Naive thymus-derived CD4-positive, alpha-beta T cell (primary cell): ENCODE data around the gene SLC38A3. TPM values are rescaled to one million over a fixed set of nuclear protein-coding genes. Genes with fewer than 3 reads are reported as not detected.
"Not testable (repeated sequence)": the region's sequence is repeated elsewhere in the genome, so short reads cannot be mapped to it uniquely, and the experiment has no call there.

ENCODE experiments used
- ATAC-seq: fragments of 150-1000 bp; cut with Tn5 transposase; 2 replicates; pipeline ENCODE4 v1.10.0; 2021; ENCODE audit warnings: mild to moderate bottlenecking, moderate library complexity
- CTCF ChIA-PET: fragments of 350-600 bp; sonication (Branson Sonifier 250); formaldehyde crosslinking; loops from one replicate; lab custom pipeline; 2021; ENCODE audit warnings: antibody characterized with exemption; lab: Charles Lee
- POLR2A ChIA-PET: fragments of 350-600 bp; sonication (Branson Sonifier 250); formaldehyde crosslinking; loops from one replicate; lab custom pipeline; 2021; ENCODE audit warnings: antibody characterized with exemption, inconsistent platforms; lab: Charles Lee
- DNase-seq, 9 donors: peaks; one replicate each; pipeline versions ENCODE4 v3.0.0 to v3.0.0-alpha.2; 2020 to 2022; ENCODE audit warnings: mixed read lengths in 1 of 9
- H3K27ac ChIP-seq: one replicate; pipeline ENCODE4 v1.7.0; 2013; ENCODE audit warnings: mild to moderate bottlenecking, low read depth, low read length, moderate library complexity
- H3K27me3 ChIP-seq, 2 donors: one replicate each; pipeline ENCODE4 v1.7.0; 2013; ENCODE audit warnings: low read length in 2 of 2, mild to moderate bottlenecking in 2 of 2, moderate library complexity in 2 of 2; ENCODE audit not compliant: control insufficient read depth in 2 of 2, insufficient read depth in 2 of 2
- H3K36me3 ChIP-seq, 3 experiments: 1 replicate in 2 of 3; 2 replicates in 1 of 3; pipeline ENCODE4 v1.7.0; 2013; ENCODE audit warnings: low read length in 3 of 3, mild to moderate bottlenecking in 3 of 3, moderate library complexity in 1 of 3; ENCODE audit not compliant: insufficient read depth in 3 of 3, control insufficient read depth in 2 of 3
- H3K4me1 ChIP-seq, 2 donors: one replicate each; pipeline ENCODE4 v1.7.0; 2013; ENCODE audit warnings: low read length in 2 of 2, mild to moderate bottlenecking in 2 of 2, moderate library complexity in 1 of 2; ENCODE audit not compliant: control insufficient read depth in 2 of 2, insufficient read depth in 2 of 2
- H3K4me3 ChIP-seq: 2 replicates; pipeline ENCODE4 v1.7.0; 2013; ENCODE audit warnings: mild to moderate bottlenecking, low read length
- H3K9me3 ChIP-seq, 3 experiments: 1 replicate in 2 of 3; 2 replicates in 1 of 3; pipeline ENCODE4 v1.7.0; 2013; ENCODE audit warnings: low read length in 3 of 3; ENCODE audit not compliant: control insufficient read depth in 2 of 3
- H3K27ac Mint-ChIP-seq, 9 donors: one replicate each; pipeline ENCODE4 v1.8.0; 2020 to 2022; ENCODE audit warnings: mixed read lengths in 9 of 9, mild to moderate bottlenecking in 8 of 9, moderate library complexity in 5 of 9, inconsistent platforms in 2 of 9
- H3K27me3 Mint-ChIP-seq, 5 donors: one replicate each; pipeline ENCODE4 v1.8.0; 2021 to 2022; ENCODE audit warnings: mixed read lengths in 5 of 5, mild to moderate bottlenecking in 1 of 5
- H3K36me3 Mint-ChIP-seq, 5 donors: one replicate each; pipeline ENCODE4 v1.8.0; 2020 to 2022; ENCODE audit warnings: mixed read lengths in 5 of 5, mild to moderate bottlenecking in 3 of 5, inconsistent platforms in 1 of 5
- H3K4me1 Mint-ChIP-seq, 7 donors: one replicate each; pipeline ENCODE4 v1.8.0; 2020 to 2022; ENCODE audit warnings: mixed read lengths in 7 of 7, mild to moderate bottlenecking in 3 of 7, inconsistent platforms in 1 of 7
- H3K4me3 Mint-ChIP-seq, 10 donors: one replicate each; pipeline ENCODE4 v1.8.0; 2020 to 2022; ENCODE audit warnings: mild to moderate bottlenecking in 10 of 10, mixed read lengths in 10 of 10, moderate library complexity in 6 of 10, inconsistent platforms in 2 of 10
- H3K9me3 Mint-ChIP-seq, 11 donors: one replicate each; pipeline ENCODE4 v1.8.0; 2020 to 2022; ENCODE audit warnings: mixed read lengths in 11 of 11, mild to moderate bottlenecking in 4 of 11, inconsistent platforms in 1 of 11, moderate library complexity in 1 of 11
- intact Hi-C, 2 donors: fragments of 100-400 bp; cut with micrococcal nuclease; formaldehyde crosslinking; loops; one replicate each; pipeline ENCODE4 v1.15.1; 2023
- polyA plus RNA-seq, 2 donors: library from polyadenylated mRNA; unstranded; fragments of 300-500 nt; fragmentation: Illumina TruSeq; gene quantifications; one replicate each; pipeline ENCODE4 v1.2.3, GENCODE V29; 2021
- total RNA-seq, 6 experiments: library from RNA in 5 of 6; stranded (reverse) in 5 of 6; gene quantifications; 1 replicate in 5 of 6; 2 replicates in 1 of 6; pipeline ENCODE4 v1.2.3 and lab custom pipeline; 2021 to 2026

Gene SLC38A3
- total and polyA plus RNA-seq, 7 experiments from 2014 or later: 1.8 TPM; not detected in 6

DNA sequence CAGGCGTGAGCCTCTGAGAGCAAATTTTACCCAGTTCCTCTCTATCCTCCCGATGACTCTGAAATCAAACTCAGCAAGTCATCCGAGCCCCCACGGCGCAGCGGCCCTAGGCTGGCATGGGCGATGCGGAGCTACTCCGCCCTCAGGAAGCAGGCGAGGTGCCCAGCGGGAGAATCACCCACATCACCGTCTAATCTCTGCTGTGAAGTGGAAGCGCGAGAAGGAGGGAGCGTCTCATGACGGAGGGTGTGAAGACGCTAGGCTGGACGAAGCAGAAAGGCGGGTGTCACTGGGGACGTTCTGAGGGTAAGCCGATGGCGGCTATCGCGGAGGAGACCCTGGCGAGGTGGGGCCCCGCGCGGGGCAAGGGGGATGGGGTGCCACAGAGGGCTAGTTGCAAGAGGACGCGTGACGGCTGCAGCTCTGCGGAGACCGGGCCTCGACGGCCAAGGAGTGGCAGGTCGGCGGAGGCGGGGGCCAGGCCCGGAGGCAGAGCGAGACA is 21.9 kb downstream of the SLC38A3 start:
- H3K4me3 ChIP-seq: peak overlapping the region; percentile 88
- H3K27ac Mint-ChIP-seq: peak overlapping the region; percentile 86 to 97 (median 92)
- no peaks in the 10 kb centered on the region for H3K9me3 ChIP-seq

GRCh38 chr3:50227390-50228183 is 22.5 kb downstream of the SLC38A3 start:
- ATAC-seq (peak; percentile 91), DNase-seq (peak; percentile 86 to 96 (median 91))
- ChIA-PET CTCF (interaction anchor here (0.5 to 15.3 kb wide), 9 partner anchors 10 to 110 kb away, joined by 3 to 211 read pairs (median 10); partner anchors contain the start of genes GNAI2 and GNAT1), POLR2A (interaction anchor here (0.6 to 14.8 kb wide), 5 partner anchors 15 to 340 kb away, joined by 3 to 253 read pairs (median 3); partner anchors contain the start of genes GNAI2, HYAL3, IFRD2 and NAA80)
- Histone ChIP-seq H3K4me3 (peak overlapping the region; percentile 88), H3K27ac (peak overlapping the region; percentile 77), H3K4me1 (peaks cover 9 to 12% of the 10 kb centered on the region in 2 donors), H3K9me3 (no peaks in the 10 kb centered on the region), H3K36me3 (no peaks in the 10 kb centered on the region), H3K27me3 (no peaks in the 10 kb centered on the region)
- Mint-ChIP-seq H3K9me3 (peaks cover 0 to 2% (median 0%) of the 10 kb centered on the region in 11 donors), H3K27me3 (peaks cover 0 to 17% (median 0%) of the 10 kb centered on the region in 5 donors), H3K4me3 (peak overlapping the region; percentile 89 to 98 (median 96)), H3K4me1 (peaks cover 16 to 36% (median 34%) of the 10 kb centered on the region in 7 donors), H3K27ac (peak overlapping the region; percentile 86 to 97 (median 93)), H3K36me3 (no peaks in the 10 kb centered on the region)
- intact Hi-C loops: loop anchor here (1.0 to 5.0 kb wide), 10 partner anchors 8 to 555 kb away; partner anchors contain the start of genes IFRD2 (in 2 of the 2), INKA1 (in 2 of the 2), APEH (in 1 of the 2) and HYAL3 (in 1 of the 2)

More for the DNA sequence above, 21.9 kb downstream of the SLC38A3 start:
- Histone ChIP-seq H3K27ac (peak overlapping the region; percentile 77), H3K36me3 (no peaks in the 10 kb centered on the region), H3K27me3 (no peaks in the 10 kb centered on the region), H3K4me1 (peaks cover 9 to 12% of the 10 kb centered on the region in 2 donors)
- POLR2A ChIA-PET: interaction anchor here (0.6 to 14.8 kb wide), 5 partner anchors 16 to 340 kb away, joined by 3 to 253 read pairs (median 4); partner anchors contain the start of genes GNAI2, HYAL3 and NAA80
- Mint-ChIP-seq H3K4me3 (peak overlapping the region; percentile 89 to 98 (median 95)), H3K4me1 (peaks cover 16 to 36% (median 32%) of the 10 kb centered on the region in 7 donors), H3K9me3 (peaks cover 0 to 2% (median 0%) of the 10 kb centered on the region in 11 donors), H3K27me3 (peaks cover 0 to 17% (median 0%) of the 10 kb centered on the region in 5 donors), H3K36me3 (no peaks in the 10 kb centered on the region)
- peak; percentile 23 for ATAC-seq
- peak in 1 of 9 donors; percentile 24 for DNase-seq
- intact Hi-C loops: loop anchor here (1.0 to 5.0 kb wide), 13 partner anchors 8 to 555 kb away; partner anchors contain the start of genes IFRD2 (in 2 of the 2), INKA1 (in 2 of the 2), APEH (in 1 of the 2) and HYAL3 (in 1 of the 2)
- CTCF ChIA-PET: interaction anchor here (0.6 to 15.3 kb wide), 10 partner anchors 10 to 107 kb away, joined by 3 to 211 read pairs (median 10); partner anchors contain the start of genes GNAI2 and GNAT1

GRCh38 chr3:50228184-50228763 is 23.2 kb downstream of the SLC38A3 start:
- H3K4me3 Mint-ChIP-seq: peak overlapping the region; percentile 89 to 98 (median 96)
- peak overlapping the region; percentile 77 for H3K27ac ChIP-seq
- H3K4me1 ChIP-seq: peaks cover 9 to 12% of the 10 kb centered on the region in 2 donors
- not testable (repeated sequence) for H3K36me3 Mint-ChIP-seq, H3K36me3 ChIP-seq, H3K9me3 ChIP-seq, H3K9me3 Mint-ChIP-seq, H3K27me3 ChIP-seq, ATAC-seq, DNase-seq
- POLR2A ChIA-PET: interaction anchor here (0.6 to 14.8 kb wide), 6 partner anchors 15 to 120 kb away, joined by 3 to 253 read pairs (median 4); partner anchors contain the start of genes GNAI2, HYAL3, IFRD2 and NAA80
- intact Hi-C loops: loop anchor here (5.0 kb wide), 2 partner anchors 426 to 556 kb away; partner anchors contain the start of genes INKA1 (in 2 of the 2) and APEH (in 1 of the 2)
- H3K4me1 Mint-ChIP-seq: peaks cover 16 to 40% (median 35%) of the 10 kb centered on the region in 7 donors
- peak overlapping the region; percentile 88 for H3K4me3 ChIP-seq
- peak overlapping the region; percentile 86 to 95 (median 93) for H3K27ac Mint-ChIP-seq
- peaks cover 0 to 15% (median 0%) of the 10 kb centered on the region in 5 donors for H3K27me3 Mint-ChIP-seq
- CTCF ChIA-PET: interaction anchor here (0.9 to 15.3 kb wide), 5 partner anchors 9 to 91 kb away, joined by 3 to 211 read pairs (median 31); partner anchors contain the start of genes GNAI2 and GNAT1

GRCh38 chr3:50229490-50229889 is 24.4 kb downstream of the SLC38A3 start:
- peak overlapping the region in 4 of 10 donors; percentile 21 to 66 (median 32) for H3K4me3 Mint-ChIP-seq
- CTCF ChIA-PET: interaction anchor here (8.3 to 15.3 kb wide), 2 partner anchors 15 to 36 kb away, joined by 108 to 211 read pairs; partner anchors contain the start of gene GNAT1
- H3K27ac Mint-ChIP-seq: peak overlapping the region in 3 of 9 donors; percentile 5 to 76 (median 38)

GRCh38 chr3:50230104-50230793 is 25.2 kb downstream of the SLC38A3 start:
- CTCF ChIA-PET: interaction anchor here (0.6 to 15.3 kb wide), 4 partner anchors 14 to 156 kb away, joined by 3 to 211 read pairs (median 56); partner anchors contain the start of gene GNAT1
- peaks cover 0 to 5% (median 0%) of the 10 kb centered on the region in 5 donors for H3K27me3 Mint-ChIP-seq
- no peak for DNase-seq
- no peak overlapping the region for H3K27ac ChIP-seq
- no peak overlapping the region for H3K4me3 Mint-ChIP-seq
- H3K27me3 ChIP-seq: no peaks in the 10 kb centered on the region
- no peaks in the 10 kb centered on the region for H3K36me3 Mint-ChIP-seq
- POLR2A ChIA-PET: interaction anchor here (14.8 kb wide), 1 partner anchor 13 kb away, joined by 253 read pairs; the partner anchor contains the start of gene GNAI2
- H3K9me3 ChIP-seq: no peaks in the 10 kb centered on the region
- H3K27ac Mint-ChIP-seq: peak overlapping the region in 2 of 9 donors; percentile 34 to 76
- peaks cover 16 to 43% (median 34%) of the 10 kb centered on the region in 7 donors for H3K4me1 Mint-ChIP-seq
- intact Hi-C loops: no loop called here
- H3K36me3 ChIP-seq: no peaks in the 10 kb centered on the region
- ATAC-seq: no peak
- no peak overlapping the region for H3K4me3 ChIP-seq
- peaks cover 11 to 18% of the 10 kb centered on the region in 2 donors for H3K4me1 ChIP-seq
- peaks cover 0 to 2% (median 0%) of the 10 kb centered on the region in 11 donors for H3K9me3 Mint-ChIP-seq

More at GRCh38 chr3:50229490-50229889, 24.4 kb downstream of the SLC38A3 start:
- H3K27me3 ChIP-seq: no peaks in the 10 kb centered on the region
- Mint-ChIP-seq H3K36me3 (no peaks in the 10 kb centered on the region), H3K4me1 (peaks cover 16 to 45% (median 38%) of the 10 kb centered on the region in 7 donors), H3K27me3 (peaks cover 0 to 11% (median 0%) of the 10 kb centered on the region in 5 donors), H3K9me3 (peaks cover 0 to 2% (median 0%) of the 10 kb centered on the region in 11 donors)
- H3K4me1 ChIP-seq: peaks cover 9 to 12% of the 10 kb centered on the region in 2 donors
- no peaks in the 10 kb centered on the region for H3K9me3 ChIP-seq
- H3K27ac ChIP-seq: no peak overlapping the region
- no peak for DNase-seq
- H3K4me3 ChIP-seq: no peak overlapping the region
- H3K36me3 ChIP-seq: no peaks in the 10 kb centered on the region
- intact Hi-C loops: loop anchor here (5.0 kb wide), 2 partner anchors 427 to 557 kb away; partner anchors contain the start of genes INKA1 (in 2 of the 2) and APEH (in 1 of the 2)
- POLR2A ChIA-PET: interaction anchor here (0.6 to 14.8 kb wide), 4 partner anchors 13 to 1769 kb away, joined by 3 to 253 read pairs (median 8); partner anchors contain the start of gene GNAI2
- ATAC-seq: no peak
